ENCODE data around the gene ANO3.

GRCh38 chr11:26556582-26556981, 224.7 kb downstream of the ANO3 start:
- TF ChIP-seq, protein P1, sequence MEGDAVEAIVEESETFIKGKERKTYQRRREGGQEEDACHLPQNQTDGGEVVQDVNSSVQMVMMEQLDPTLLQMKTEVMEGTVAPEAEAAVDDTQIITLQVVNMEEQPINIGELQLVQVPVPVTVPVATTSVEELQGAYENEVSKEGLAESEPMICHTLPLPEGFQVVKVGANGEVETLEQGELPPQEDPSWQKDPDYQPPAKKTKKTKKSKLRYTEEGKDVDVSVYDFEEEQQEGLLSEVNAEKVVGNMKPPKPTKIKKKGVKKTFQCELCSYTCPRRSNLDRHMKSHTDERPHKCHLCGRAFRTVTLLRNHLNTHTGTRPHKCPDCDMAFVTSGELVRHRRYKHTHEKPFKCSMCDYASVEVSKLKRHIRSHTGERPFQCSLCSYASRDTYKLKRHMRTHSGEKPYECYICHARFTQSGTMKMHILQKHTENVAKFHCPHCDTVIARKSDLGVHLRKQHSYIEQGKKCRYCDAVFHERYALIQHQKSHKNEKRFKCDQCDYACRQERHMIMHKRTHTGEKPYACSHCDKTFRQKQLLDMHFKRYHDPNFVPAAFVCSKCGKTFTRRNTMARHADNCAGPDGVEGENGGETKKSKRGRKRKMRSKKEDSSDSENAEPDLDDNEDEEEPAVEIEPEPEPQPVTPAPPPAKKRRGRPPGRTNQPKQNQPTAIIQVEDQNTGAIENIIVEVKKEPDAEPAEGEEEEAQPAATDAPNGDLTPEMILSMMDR (conservative IDR thresholded peaks at IDR 0.05; ENCODE audit: low read depth, low read length): no peak
- TF ChIP-seq EZH2 (IDR thresholded peaks at IDR 0.05; ENCODE audit: low read length, unreplicated experiment): no peak
- TF ChIP-seq EZH2phosphoT487 (IDR thresholded peaks at IDR 0.05; ENCODE audit: borderline replicate concordance, low read length): no peak

Measured in PC-3 (cell line).